ENCODE measurements around the gene CPEB1.
A peak's percentile ranks its signal among the peaks of the same experiment; 100 is the strongest.

CPEB1 gene

DNA sequence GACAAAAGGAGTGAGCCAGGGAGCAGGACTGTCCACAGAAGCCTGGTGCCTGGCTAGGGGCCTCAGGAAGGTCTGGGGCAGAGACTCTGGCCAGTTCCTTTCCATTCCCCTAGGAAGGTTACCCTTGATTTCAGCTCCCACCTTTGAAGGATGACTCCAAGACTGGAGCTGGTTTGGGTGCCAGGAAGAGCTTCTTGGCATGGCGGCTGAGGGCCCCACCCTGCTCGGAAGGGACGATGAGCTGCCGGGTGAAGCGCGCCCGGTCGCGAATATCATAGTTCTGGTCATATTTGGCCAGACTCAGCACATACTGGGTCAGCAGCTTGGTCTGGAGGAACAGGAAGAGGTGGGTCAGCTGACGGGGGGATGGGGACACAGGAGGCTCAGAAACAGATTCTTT lies 19.4 kb upstream of the CPEB1 start:
- Mint-ChIP-seq H3K4me3 (no peak overlapping the region), H3K27me3 (ENCODE audit: low read depth, poor library complexity) (peaks cover 52% of the 10 kb centered on the region), H3K9me3 (no peaks in the 10 kb centered on the region), H3K27ac (no peak overlapping the region), H3K4me1 (no peaks in the 10 kb centered on the region), H3K36me3 (ENCODE audit: low read depth) (no peaks in the 10 kb centered on the region)
- TF ChIP-seq, protein P1, sequence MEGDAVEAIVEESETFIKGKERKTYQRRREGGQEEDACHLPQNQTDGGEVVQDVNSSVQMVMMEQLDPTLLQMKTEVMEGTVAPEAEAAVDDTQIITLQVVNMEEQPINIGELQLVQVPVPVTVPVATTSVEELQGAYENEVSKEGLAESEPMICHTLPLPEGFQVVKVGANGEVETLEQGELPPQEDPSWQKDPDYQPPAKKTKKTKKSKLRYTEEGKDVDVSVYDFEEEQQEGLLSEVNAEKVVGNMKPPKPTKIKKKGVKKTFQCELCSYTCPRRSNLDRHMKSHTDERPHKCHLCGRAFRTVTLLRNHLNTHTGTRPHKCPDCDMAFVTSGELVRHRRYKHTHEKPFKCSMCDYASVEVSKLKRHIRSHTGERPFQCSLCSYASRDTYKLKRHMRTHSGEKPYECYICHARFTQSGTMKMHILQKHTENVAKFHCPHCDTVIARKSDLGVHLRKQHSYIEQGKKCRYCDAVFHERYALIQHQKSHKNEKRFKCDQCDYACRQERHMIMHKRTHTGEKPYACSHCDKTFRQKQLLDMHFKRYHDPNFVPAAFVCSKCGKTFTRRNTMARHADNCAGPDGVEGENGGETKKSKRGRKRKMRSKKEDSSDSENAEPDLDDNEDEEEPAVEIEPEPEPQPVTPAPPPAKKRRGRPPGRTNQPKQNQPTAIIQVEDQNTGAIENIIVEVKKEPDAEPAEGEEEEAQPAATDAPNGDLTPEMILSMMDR (IDR thresholded peaks at IDR 0.05), result no peak
- DNase-seq, result no peak

DNA sequence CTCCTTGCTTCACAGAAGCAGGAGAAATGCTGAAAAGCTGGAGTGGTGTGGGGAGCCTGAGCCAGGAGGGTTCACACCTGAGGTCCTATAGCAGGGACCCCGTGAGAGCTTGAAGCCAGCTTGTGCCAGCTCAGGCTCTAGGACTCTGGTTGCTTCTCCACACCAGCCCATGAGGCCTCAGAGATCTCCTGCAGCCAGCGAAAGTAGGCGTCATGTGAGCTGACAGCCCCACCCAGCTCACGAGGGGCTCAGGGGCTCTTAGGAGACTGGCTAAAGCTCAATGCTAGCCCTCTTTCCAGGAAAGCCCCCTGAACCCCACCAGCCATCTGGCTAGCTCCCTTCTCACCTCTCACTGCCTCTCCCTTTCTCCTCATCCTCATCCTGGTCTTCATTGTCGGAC lies 16.9 kb upstream of the CPEB1 start:
- no peaks in the 10 kb centered on the region for H3K36me3 Mint-ChIP-seq (ENCODE audit: low read depth)
- H3K27me3 Mint-ChIP-seq (ENCODE audit: low read depth, poor library complexity), result peaks cover 43% of the 10 kb centered on the region

DNA sequence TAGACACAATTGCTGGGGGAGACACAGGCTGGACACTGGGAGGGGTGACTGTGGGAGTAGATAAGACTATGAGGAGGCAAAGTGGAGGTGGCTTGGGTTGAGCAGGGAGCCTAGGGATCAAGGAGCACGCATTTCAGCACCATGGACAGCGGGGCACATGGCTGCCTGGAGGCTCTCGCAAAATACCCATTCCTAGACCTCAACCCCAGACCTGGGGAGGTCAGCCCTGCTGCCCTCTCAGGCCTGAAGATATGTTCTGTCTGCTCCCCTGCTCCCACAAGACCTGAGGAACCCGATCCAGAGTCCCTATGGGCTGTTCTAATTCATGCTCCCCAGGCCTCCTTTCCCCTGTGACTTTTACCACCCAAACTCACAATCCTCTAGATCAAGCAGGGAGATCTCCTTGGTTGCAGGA lies 16.0 kb upstream of the CPEB1 start:
- H3K27me3 Mint-ChIP-seq (ENCODE audit: low read depth, poor library complexity), result peaks cover 38% of the 10 kb centered on the region
- TF ChIP-seq, protein P1 (IDR thresholded peaks at IDR 0.05), result no peak

More for the DNA sequence above, 16.9 kb upstream of the CPEB1 start:
- no peak for DNase-seq
- Mint-ChIP-seq H3K9me3 (no peaks in the 10 kb centered on the region), H3K4me3 (no peak overlapping the region), H3K27ac (no peak overlapping the region), H3K4me1 (no peaks in the 10 kb centered on the region)
- TF ChIP-seq, protein P1 (IDR thresholded peaks at IDR 0.05), result no peak

DNA sequence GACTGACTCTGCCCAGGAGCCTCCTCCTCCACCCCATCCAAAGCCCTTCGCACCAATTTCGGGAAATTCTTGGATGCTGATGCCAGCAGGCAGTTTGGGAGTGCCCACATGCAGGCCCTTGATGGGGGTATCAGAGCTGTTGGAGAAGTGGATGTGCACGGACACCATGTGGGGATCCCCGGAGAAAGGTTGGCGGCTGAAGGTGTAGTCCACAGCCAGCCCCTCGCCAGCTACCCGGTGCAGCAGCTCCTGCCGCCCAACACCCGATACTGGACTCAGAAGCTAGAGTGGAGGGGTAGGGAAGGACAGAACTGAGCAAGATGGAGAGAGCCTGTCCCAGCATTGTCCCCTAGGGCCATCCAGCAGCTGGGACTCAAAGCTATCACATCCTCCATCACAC lies 15.5 kb upstream of the CPEB1 start:
- Mint-ChIP-seq H3K27ac (no peak overlapping the region), H3K9me3 (no peaks in the 10 kb centered on the region), H3K27me3 (ENCODE audit: low read depth, poor library complexity) (peaks cover 39% of the 10 kb centered on the region), H3K4me3 (no peak overlapping the region), H3K4me1 (no peaks in the 10 kb centered on the region), H3K36me3 (ENCODE audit: low read depth) (no peaks in the 10 kb centered on the region)
- TF ChIP-seq, protein P1 (IDR thresholded peaks at IDR 0.05), result no peak
- DNase-seq, result no peak

More for the DNA sequence above, 16.0 kb upstream of the CPEB1 start:
- Mint-ChIP-seq H3K9me3 (no peaks in the 10 kb centered on the region), H3K4me1 (no peaks in the 10 kb centered on the region), H3K36me3 (ENCODE audit: low read depth) (no peaks in the 10 kb centered on the region), H3K27ac (no peak overlapping the region), H3K4me3 (no peak overlapping the region)
- DNase-seq, result peak; percentile 95

DNA sequence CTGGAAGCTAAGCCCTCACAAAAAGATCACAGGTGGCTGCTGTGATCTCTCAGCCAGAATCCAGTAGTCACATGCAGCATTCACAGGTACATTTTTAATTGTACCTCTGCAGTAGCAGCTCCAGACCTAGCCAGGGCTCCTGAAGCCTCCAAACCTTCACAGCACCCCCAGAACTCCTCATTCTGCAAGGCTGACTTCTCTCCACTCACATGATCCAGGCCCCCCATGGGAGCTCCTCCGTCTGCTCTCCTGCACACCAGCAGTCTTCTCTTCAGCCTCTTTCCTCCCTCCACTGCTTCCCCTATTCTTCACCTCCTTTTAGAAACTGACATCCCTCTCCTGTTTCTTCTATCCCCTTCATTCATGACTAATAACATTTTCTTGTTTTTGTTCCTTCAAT lies 13.2 kb upstream of the CPEB1 start:
- DNase-seq, result no peak
- Mint-ChIP-seq H3K27me3 (ENCODE audit: low read depth, poor library complexity) (peaks cover 47% of the 10 kb centered on the region), H3K27ac (no peak overlapping the region), H3K4me3 (no peak overlapping the region), H3K4me1 (no peaks in the 10 kb centered on the region), H3K9me3 (no peaks in the 10 kb centered on the region), H3K36me3 (ENCODE audit: low read depth) (no peaks in the 10 kb centered on the region)
- TF ChIP-seq, protein P1 (IDR thresholded peaks at IDR 0.05), result no peak

DNA sequence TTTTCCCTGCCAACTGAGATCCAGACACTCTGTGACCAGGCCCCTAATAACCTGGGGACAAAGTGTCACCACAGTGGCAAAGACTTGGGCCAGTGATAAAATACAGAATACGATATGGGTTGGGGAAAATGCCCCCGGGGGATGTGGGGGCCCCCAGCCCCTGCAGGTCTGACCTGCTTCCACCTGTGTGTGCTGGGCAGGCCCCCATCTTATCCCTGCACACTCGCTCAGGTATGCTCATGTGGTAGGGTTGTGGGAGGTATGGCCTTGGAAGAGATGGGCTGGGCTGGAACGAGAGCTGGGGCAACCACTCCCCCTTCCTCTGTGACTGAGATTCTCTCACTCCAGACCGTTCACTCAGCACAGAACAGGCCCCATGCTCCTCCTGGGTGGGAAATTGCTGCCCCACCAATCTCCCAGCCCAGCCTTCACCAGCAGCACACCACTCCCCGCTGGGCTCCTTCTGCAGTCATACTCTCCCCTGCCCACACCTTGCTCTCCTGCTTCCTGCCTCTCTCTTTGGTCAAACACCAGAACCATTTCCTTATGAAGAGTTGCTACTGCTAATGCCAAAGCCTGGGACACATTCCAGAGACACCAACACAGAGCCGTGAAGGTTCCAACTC lies 9.6 kb upstream of the CPEB1 start:
- Mint-ChIP-seq H3K27me3 (ENCODE audit: low read depth, poor library complexity) (peaks cover 66% of the 10 kb centered on the region), H3K4me3 (no peak overlapping the region), H3K27ac (no peak overlapping the region), H3K4me1 (no peaks in the 10 kb centered on the region), H3K9me3 (no peaks in the 10 kb centered on the region), H3K36me3 (ENCODE audit: low read depth) (no peaks in the 10 kb centered on the region)
- TF ChIP-seq, protein P1 (IDR thresholded peaks at IDR 0.05), result no peak
- no peak for DNase-seq
